HG03442 (cell line): ENCODE results near the gene ADCY1.

Source experiments
- ATAC-seq: cut with Tn5 transposase; IDR thresholded peaks from one replicate; pipeline ENCODE4 v1.9.1; 2021; ENCODE audit warnings: mild to moderate bottlenecking, moderate library complexity; ENCODE audit not compliant: unreplicated experiment

ADCY1 gene

DNA sequence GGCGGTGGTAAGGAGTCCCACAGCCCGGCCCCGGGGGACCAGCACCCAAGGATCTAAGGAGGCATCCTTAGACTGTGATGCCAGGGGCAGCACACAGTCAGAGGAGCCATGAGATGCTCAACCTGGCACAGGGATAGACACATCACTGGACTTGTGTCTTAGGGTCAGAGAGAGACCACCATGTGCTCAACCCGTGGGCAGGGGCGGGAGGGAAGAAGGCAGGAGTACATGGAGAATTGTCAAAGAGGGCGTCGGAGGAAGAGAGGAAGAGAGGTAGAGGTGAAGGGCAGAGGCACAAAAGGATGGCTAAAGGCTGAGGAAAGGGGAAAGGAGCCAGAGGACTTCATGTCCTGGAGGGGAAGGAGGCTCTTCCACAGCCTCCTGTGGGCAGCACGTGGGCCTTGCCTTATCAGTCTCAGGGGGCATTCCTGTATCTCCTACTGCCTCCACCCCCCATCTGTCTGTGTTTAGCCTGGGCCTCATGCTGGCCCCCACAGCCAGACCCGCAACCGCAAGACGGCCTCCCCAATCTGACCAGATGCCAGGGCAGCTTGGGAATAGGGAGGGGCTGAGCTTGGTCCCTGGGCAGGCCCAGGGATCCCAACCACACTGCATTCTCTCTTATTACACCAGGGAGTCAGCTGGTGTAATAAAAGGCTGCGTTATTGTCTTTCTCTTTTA is 2.2 kb downstream of the ADCY1 start:
- no peak for ATAC-seq

DNA sequence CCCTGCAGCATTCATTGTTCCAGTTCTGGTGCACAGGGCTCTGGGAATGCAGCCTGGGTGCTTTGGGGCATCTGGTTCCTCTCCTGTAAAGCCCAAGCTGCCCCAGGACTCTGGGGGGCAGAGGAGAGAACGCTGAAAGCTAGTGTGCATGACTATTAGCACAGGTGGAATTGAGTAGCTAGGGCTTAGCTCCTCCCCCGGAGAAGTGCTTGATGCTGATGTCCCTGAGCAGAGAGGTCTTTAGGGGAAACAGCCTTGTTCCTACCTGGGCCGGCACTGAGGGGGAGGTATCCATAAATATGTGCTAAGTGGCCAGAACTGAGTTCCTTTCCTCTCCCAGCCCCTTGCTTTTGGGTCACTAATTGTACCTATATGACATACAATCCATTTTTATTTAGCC is 3.9 kb downstream of the ADCY1 start:
- ATAC-seq: no peak

- ATAC-seq: no peak
These were observed 4.3 kb downstream of the ADCY1 start for GRCh38 chr7:45578467-45578866.

- ATAC-seq: no peak
These were observed 5.2 kb downstream of the ADCY1 start for GRCh38 chr7:45579391-45579801.

- ATAC-seq: no peak
These were observed 6.1 kb downstream of the ADCY1 start for GRCh38 chr7:45580053-45580872.

DNA sequence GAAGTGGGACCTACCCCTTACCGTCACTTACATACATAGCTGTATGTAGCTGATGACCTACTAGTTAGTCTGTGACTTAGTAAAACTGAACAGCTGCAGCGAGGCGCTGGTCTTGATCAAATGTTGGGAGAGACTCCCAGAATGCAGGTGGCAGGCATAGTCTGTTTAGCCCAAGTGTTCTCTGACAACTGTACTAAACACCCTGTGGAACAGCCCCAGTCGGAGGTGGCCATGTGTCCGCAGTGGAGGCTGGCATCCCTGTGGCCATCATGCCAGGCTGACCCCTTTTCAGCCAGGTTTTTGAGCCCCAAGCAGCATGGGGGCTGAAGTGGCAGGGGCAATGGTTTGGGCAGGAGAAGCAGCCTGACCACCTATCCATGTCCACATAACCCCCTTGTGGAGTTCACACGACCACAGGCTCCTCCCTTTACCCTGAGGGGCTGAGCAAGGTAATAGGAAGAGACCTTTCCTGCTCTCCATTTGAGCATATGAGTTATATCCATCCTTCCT is 7.2 kb downstream of the ADCY1 start:
- ATAC-seq: no peak

DNA sequence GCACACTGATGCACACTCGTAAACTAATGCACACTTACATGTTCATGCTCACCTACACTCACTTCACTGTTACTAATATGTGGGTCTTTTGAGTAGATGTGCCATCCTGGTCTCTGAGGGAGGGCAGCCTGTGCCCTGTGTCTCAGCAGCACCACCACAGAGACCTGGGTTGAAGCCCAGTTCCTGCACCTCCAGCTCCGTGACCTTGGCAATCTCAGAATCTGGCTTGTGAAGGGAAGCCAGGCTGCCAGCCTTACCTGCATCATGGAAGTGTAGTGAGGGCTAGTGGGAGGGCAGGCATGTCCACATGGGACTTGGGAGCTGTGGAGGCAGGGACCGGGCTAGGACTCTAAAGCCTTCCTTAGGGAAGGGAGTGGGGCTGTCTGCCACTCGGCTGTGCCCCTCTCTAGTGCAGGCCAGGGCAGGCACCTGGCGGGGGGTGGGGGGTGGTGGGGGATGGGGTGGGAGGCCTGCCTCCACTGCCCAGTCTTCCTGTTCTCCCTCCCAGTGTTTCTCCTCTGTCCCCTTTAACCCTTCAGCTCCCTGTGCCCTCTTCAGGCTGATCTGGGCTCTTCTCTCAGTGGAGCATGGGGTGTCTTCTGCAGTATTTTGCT is 8.1 kb downstream of the ADCY1 start:
- ATAC-seq: no peak

GRCh38 chr7:45582868-45583277 is 8.7 kb downstream of the ADCY1 start:
- ATAC-seq: no peak

GRCh38 chr7:45583296-45583695 is 9.1 kb downstream of the ADCY1 start:
- no peak for ATAC-seq

DNA sequence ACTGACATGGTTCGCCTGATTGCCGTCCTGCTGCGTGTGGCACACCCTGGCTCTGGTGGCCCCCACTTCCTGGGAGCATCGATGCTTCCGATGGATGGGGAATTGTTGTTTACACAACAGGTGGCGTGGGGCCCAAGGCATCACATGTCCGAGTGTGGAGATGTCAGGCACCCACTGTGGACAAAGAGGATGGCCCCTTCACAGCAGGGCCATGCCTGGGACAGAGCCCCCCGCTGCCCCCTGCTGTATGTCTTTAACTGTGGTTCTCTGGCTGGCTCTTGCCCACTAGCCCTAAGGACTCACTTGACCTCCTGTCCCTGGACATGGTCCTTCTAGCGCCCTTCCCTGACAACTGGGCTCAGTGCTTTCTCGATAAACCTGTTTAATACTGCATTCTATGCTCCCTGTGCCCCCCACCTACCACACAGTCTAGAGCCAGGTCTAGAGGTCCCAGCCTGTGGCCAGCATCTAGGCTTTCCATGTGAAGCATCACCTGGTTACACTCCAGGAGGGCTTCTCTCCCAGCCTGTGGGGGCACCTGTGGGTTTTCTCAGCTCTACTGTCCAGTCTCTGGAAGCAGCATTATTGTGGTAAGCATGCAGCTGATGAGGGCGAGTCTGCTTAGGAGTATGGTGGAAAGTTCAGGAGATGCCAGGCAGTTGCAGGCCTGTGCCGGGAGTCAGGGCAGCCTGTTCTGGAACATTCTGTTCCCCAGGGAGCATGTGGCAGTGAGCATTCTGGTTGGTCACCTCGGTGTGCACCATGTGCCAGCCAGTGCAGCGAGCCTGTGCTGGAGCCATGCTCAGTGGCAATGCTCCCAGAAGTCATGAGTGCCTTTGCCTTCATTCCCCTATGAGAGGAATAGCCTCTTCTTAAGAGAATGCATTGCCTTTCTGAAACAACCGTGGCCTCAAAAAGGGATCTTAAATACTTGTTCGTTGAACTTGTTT is 10.4 kb downstream of the ADCY1 start:
- no peak for ATAC-seq

DNA sequence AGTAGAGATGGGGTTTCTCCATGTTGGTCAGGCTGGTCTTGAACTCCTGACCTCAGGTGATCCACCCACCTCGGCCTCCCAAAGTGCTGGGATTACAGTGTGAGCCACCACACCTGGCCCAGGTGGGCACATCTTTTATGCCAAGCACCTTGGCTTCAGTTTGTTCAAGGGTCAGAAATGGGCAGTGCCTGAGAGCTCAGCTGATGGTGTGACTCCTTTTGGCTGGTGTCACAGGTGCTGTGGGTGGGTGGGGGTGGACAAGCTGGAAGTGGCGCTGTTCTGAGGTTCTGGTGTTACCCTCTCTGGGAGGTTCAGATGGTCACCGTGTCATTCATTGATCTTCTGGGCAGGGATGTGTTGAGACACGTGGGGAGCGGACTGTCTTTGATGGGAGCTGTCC is 11.5 kb downstream of the ADCY1 start:
- no peak for ATAC-seq

DNA sequence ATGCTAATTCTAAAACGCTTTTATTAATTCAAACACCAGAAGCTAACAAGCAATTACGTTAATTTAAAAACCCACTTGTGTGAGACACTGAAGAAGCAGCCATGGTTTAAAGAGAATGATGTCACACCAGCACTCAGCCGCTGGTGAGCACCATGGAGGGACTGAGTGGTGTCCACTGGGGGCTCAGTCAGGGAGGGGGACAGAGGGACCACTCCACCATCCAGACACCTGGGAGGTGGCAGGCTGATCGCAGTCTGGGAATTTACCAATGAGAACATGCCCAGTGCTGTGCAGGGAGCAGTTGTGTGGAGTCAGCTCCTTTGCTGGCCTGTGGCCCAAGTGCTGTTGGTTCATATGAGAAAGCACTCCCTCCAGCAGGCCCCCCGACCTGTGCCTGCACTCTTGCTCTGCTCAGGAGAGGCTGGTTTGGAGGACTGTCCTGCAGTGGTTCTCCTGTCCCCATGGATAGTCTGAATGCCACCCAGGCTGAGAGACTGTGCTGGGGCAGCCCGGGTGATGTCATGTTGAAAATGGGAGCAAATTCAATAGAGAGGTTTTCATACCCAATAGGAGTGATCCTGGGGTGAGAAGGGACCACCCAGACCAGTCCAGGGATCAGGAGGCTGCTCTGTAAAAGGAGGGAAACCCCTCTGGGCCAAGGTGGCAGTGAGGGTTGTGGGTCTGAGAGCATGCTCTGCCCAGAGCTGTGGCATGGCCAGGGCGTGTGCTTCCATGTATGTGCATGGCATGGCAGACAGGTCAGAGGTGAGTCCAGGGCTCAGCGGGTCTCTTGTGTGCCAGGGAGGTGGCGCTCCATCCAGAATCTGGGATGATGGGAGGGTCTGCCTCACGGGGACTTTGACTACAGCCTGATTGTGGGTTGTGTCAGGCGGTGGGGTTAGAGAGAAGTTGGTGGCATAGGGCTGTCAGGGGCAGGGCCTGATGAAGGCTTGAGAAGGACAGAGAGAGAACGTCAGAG is 12.7 kb downstream of the ADCY1 start:
- ATAC-seq: no peak

DNA sequence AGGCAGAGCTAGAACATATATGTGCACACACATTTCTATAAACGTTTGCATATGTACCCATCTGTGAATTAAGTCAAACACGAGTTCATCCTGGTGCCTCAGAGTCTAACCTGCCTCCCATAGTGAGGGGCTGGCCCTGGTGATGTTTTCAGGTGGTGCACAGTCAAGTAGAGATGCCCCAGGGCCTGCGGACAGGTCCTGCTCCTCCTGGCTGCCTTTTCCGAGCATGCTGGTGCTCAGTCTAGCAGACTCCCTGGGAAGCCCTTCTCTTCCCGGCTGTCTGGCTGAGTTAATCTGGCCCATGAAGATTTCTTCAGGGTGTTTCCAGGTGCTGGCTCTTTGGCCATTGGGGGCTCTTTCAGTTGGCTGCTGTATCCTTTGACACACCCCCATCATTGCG is 14.3 kb downstream of the ADCY1 start:
- no peak for ATAC-seq

DNA sequence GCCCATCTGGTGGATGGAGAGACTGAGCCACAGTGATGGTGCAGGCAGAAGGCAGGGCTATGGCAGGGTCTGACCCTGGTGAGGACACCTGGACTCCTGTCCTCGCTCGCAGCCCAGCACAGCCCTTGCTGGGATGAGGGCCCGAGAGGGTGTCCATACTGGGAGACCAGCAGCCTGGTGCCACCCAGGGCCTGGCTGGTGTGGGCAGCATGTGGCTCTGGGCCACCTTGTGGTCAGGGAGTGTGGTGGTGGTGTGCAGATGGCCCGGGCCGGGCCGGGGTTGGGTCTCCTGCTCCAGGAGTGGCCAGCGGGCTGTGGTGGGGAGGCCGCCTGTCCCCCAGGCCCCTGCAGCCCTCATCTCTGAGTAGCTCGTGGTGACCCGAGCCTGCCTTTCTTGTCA is 14.9 kb downstream of the ADCY1 start:
- ATAC-seq: no peak

- no peak for ATAC-seq
These were observed 15.9 kb downstream of the ADCY1 start for GRCh38 chr7:45589915-45590678.

- ATAC-seq: no peak
These were observed 16.5 kb downstream of the ADCY1 start for GRCh38 chr7:45590679-45591057.

DNA sequence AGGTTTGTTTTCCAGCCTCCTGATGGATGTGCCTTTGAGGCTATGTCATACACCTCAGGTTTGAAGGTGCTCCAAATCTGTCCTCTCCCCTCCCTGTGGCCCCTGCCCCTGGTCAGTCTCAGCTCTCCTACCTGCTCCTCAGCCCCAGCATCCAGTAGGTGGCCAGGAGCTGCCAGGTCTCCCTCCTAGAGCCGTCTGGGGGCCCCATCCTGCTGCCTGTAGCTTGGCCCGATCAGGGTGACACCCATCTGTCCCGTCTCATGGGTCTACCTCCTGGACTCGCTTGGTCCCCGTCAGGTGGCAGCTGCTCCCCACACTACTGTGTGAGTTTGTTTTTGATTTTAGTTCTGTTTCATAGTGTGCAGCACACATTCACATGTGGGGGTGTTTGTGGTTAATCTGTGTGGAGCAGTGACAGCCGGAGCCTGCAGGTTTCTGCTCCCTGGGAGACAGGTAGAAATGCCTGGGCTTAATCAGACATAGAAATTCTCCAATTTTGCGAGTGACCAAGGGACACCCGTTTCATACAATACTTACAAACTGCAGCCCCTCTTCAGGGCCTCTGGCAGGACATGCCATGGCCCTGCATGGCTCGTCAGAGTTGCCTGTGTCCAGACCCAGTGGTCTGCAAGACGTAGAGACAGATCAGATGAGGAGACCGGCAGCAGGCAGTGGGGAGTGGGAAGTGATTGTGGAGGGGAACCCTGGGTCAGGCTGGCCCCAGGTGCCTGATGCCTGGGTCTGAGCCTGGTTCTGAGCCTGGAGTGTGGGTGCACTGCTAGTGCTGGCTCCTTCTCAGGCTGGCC is 17.1 kb downstream of the ADCY1 start:
- no peak for ATAC-seq
